ENCODE measurements around the gene SND1.

Gene SND1

GRCh38 chr7:127967281-127967680 is 315.3 kb downstream of the SND1 start:
- no peak for TF ChIP-seq GATA1 (IDR thresholded peaks at IDR 0.05; ENCODE audit: low read depth, low read length)
- no peak for DNase-seq

- no peak for DNase-seq
- TF ChIP-seq GATA1 (IDR thresholded peaks at IDR 0.05; ENCODE audit: low read depth, low read length) = no peak
- TF ChIP-seq POLR2A (IDR thresholded peaks at IDR 0.05; ENCODE audit: low read length) = no peak
Observed at GRCh38 chr7:127968547-127968946, 316.6 kb downstream of the SND1 start.

GRCh38 chr7:127973832-127974231 is 321.8 kb downstream of the SND1 start:
- no peak for DNase-seq
- TF ChIP-seq GATA1 (IDR thresholded peaks at IDR 0.05; ENCODE audit: low read depth, low read length) (no peak), POLR2A (IDR thresholded peaks at IDR 0.05; ENCODE audit: low read length) (no peak)

- TF ChIP-seq POLR2A (IDR thresholded peaks at IDR 0.05; ENCODE audit: low read length) (no peak), GATA1 (IDR thresholded peaks at IDR 0.05; ENCODE audit: low read depth, low read length) (no peak)
- DNase-seq = no peak
Observed at GRCh38 chr7:127974446-127975035, 322.5 kb downstream of the SND1 start.

- TF ChIP-seq GATA1 (IDR thresholded peaks at IDR 0.05; ENCODE audit: low read depth, low read length) (no peak), POLR2A (IDR thresholded peaks at IDR 0.05; ENCODE audit: low read length) (no peak)
- DNase-seq = no peak
Observed at GRCh38 chr7:127976056-127976737, 324.2 kb downstream of the SND1 start.

GRCh38 chr7:127976738-127977120 is 324.7 kb downstream of the SND1 start:
- TF ChIP-seq POLR2A (IDR thresholded peaks at IDR 0.05; ENCODE audit: low read length) (no peak), GATA1 (IDR thresholded peaks at IDR 0.05; ENCODE audit: low read depth, low read length) (no peak)
- no peak for DNase-seq

- no peak for DNase-seq
- TF ChIP-seq POLR2A (IDR thresholded peaks at IDR 0.05; ENCODE audit: low read length) (no peak), GATA1 (IDR thresholded peaks at IDR 0.05; ENCODE audit: low read depth, low read length) (no peak)
Observed at GRCh38 chr7:127978421-127978820, 326.4 kb downstream of the SND1 start.

GRCh38 chr7:127979113-127979727 is 327.2 kb downstream of the SND1 start:
- no peak for DNase-seq
- TF ChIP-seq POLR2A (IDR thresholded peaks at IDR 0.05; ENCODE audit: low read length) (no peak), GATA1 (IDR thresholded peaks at IDR 0.05; ENCODE audit: low read depth, low read length) (no peak)

- TF ChIP-seq GATA1 (IDR thresholded peaks at IDR 0.05; ENCODE audit: low read depth, low read length) (no peak), POLR2A (IDR thresholded peaks at IDR 0.05; ENCODE audit: low read length) (no peak)
- no peak for DNase-seq
Observed at GRCh38 chr7:127979728-127980126, 327.7 kb downstream of the SND1 start.

- DNase-seq = no peak
- TF ChIP-seq GATA1 (IDR thresholded peaks at IDR 0.05; ENCODE audit: low read depth, low read length) (no peak), POLR2A (IDR thresholded peaks at IDR 0.05; ENCODE audit: low read length) (no peak)
Observed at GRCh38 chr7:127980901-127981300, 328.9 kb downstream of the SND1 start.

GRCh38 chr7:127981965-127982364 is 330.0 kb downstream of the SND1 start:
- DNase-seq = no peak
- no peak for TF ChIP-seq POLR2A (IDR thresholded peaks at IDR 0.05; ENCODE audit: low read length)
- no peak for TF ChIP-seq GATA1 (IDR thresholded peaks at IDR 0.05; ENCODE audit: low read depth, low read length)

- no peak for TF ChIP-seq POLR2A (IDR thresholded peaks at IDR 0.05; ENCODE audit: low read length)
- no peak for TF ChIP-seq GATA1 (IDR thresholded peaks at IDR 0.05; ENCODE audit: low read depth, low read length)
- peak; percentile 36 to 42 for DNase-seq
Observed at GRCh38 chr7:127983804-127984332, 331.9 kb downstream of the SND1 start.

GRCh38 chr7:127986581-127987521 is 334.9 kb downstream of the SND1 start:
- DNase-seq = peak; percentile 83 to 95
- TF ChIP-seq GATA1 (IDR thresholded peaks at IDR 0.05; ENCODE audit: low read depth, low read length) (peak; percentile 27), POLR2A (IDR thresholded peaks at IDR 0.05; ENCODE audit: low read length) (peak; percentile 33)

- TF ChIP-seq POLR2A (IDR thresholded peaks at IDR 0.05; ENCODE audit: low read length) (no peak), GATA1 (IDR thresholded peaks at IDR 0.05; ENCODE audit: low read depth, low read length) (no peak)
- no peak for DNase-seq
Observed at GRCh38 chr7:127988751-127989150, 336.8 kb downstream of the SND1 start.

All from erythroblast (primary cell).